Measurements from ENCODE around the gene MAML1.

GRCh38 chr5:179767496-179768100 is 35.0 kb downstream of the MAML1 start:
- no peak for TF ChIP-seq ESRRG (CRISPR knock-in tag; IDR thresholded peaks at IDR 0.05)
- TF ChIP-seq ZNF70 (CRISPR knock-in tag; IDR thresholded peaks at IDR 0.05) = no peak
- TF ChIP-seq PATZ1 (CRISPR knock-in tag; IDR thresholded peaks at IDR 0.05; ENCODE audit: borderline replicate concordance) = no peak
- no peak for TF ChIP-seq OSR1 (CRISPR knock-in tag; IDR thresholded peaks at IDR 0.05)
- no peak for TF ChIP-seq RARB (CRISPR knock-in tag; IDR thresholded peaks at IDR 0.05)
- no peak for TF ChIP-seq ZFP30 (CRISPR knock-in tag; IDR thresholded peaks at IDR 0.05)
- no peak for TF ChIP-seq ZC3H10 (CRISPR knock-in tag; IDR thresholded peaks at IDR 0.05)
- TF ChIP-seq CREB5 (CRISPR knock-in tag; IDR thresholded peaks at IDR 0.05; ENCODE audit: low read depth) = no peak

All from SK-N-SH treated with all-trans-retinoic acid at 6 μM for 48 hours (cell line).